Activated T-helper 17 cell treated with anti-CD3 and anti-CD28 coated beads, Interleukin-2, amount 50 U/mL, for 72 hours (primary cell): ENCODE measurements around the gene NUCB1. TPM values are rescaled to one million over a fixed set of nuclear protein-coding genes. Genes with fewer than 3 reads are reported as not detected.

ENCODE experiments used
- ATAC-seq: fragments of 150-1000 bp; cut with Tn5 transposase; replicated peaks from 2 replicates; pipeline ENCODE4 v1.10.0; 2021; ENCODE audit warnings: mild to moderate bottlenecking, moderate library complexity
- H3K27ac Mint-ChIP-seq: one replicate; pipeline ENCODE4 v1.8.0; 2022; ENCODE audit warnings: mixed read lengths
- H3K27me3 Mint-ChIP-seq: one replicate; pipeline ENCODE4 v1.8.0; 2022; ENCODE audit warnings: mixed read lengths
- H3K36me3 Mint-ChIP-seq: one replicate; pipeline ENCODE4 v1.8.0; 2022; ENCODE audit warnings: low read depth, mild to moderate bottlenecking, mixed read lengths
- H3K4me1 Mint-ChIP-seq: one replicate; pipeline ENCODE4 v1.8.0; 2022; ENCODE audit warnings: mixed read lengths
- H3K4me3 Mint-ChIP-seq: one replicate; pipeline ENCODE4 v1.8.0; 2022; ENCODE audit warnings: mild to moderate bottlenecking, mixed read lengths
- H3K9me3 Mint-ChIP-seq: one replicate; pipeline ENCODE4 v1.8.0; 2022; ENCODE audit warnings: mixed read lengths
- total RNA-seq, 2 donors: library from RNA; stranded (reverse); gene quantifications; one replicate each; pipeline ENCODE4 v1.2.3, GENCODE V29; 2022

Gene NUCB1
- total RNA-seq, 2 donors from 2014 or later = 158 to 184 TPM

- H3K27ac Mint-ChIP-seq = no peak overlapping the region
- H3K27me3 Mint-ChIP-seq = no peaks in the 10 kb centered on the region
These were observed 50.9 kb downstream of the NUCB1 start for GRCh38 chr19:48950830-48951519.

GRCh38 chr19:48953141-48953540 lies 53.0 kb downstream of the NUCB1 start:
- no peak for ATAC-seq
- no peaks in the 10 kb centered on the region for H3K27me3 Mint-ChIP-seq
- H3K27ac Mint-ChIP-seq = no peak overlapping the region
- no peaks in the 10 kb centered on the region for H3K9me3 Mint-ChIP-seq
- peaks cover 37% of the 10 kb centered on the region for H3K36me3 Mint-ChIP-seq
- H3K4me3 Mint-ChIP-seq = peak overlapping the region; percentile 89
- peaks cover 14% of the 10 kb centered on the region for H3K4me1 Mint-ChIP-seq

More at GRCh38 chr19:48950830-48951519, 50.9 kb downstream of the NUCB1 start:
- ATAC-seq = no peak
- Mint-ChIP-seq H3K9me3 (no peaks in the 10 kb centered on the region), H3K36me3 (peaks cover 15% of the 10 kb centered on the region), H3K4me1 (peaks cover 4% of the 10 kb centered on the region), H3K4me3 (no peak overlapping the region)

DNA sequence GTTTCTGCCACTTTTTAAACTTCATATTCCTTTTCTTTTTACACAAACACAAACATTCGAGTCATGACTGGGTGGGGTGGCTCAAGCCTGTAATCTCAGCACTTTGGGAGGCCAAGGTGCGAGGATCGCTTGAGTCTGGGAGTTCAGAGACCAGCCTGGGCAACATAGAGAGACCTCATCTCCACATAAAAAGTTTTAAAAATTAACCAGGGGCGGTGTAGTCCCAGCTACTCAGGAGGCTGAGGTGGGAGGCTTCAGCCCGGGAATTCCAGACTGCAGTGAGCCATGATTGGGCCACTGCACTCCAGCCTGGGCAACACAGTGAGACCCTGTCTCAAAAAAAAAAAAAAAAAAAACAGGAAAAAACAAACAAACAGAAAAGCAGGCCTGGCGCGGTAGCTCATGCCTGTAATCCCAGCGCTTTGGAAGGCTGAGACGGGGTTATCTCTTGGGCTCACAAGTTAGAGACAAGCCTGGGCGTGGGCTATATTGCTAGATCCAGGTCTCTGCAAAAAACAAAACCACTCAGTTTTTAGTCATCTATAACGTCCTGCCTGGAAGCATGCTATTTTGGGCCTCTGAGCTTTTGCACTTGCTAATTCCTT lies 54.0 kb downstream of the NUCB1 start:
- Mint-ChIP-seq H3K4me3 (peak overlapping the region; percentile 89), H3K4me1 (peaks cover 14% of the 10 kb centered on the region), H3K36me3 (peaks cover 47% of the 10 kb centered on the region), H3K27ac (peak overlapping the region; percentile 92), H3K27me3 (no peaks in the 10 kb centered on the region), H3K9me3 (no peaks in the 10 kb centered on the region)
- ATAC-seq = no peak

DNA sequence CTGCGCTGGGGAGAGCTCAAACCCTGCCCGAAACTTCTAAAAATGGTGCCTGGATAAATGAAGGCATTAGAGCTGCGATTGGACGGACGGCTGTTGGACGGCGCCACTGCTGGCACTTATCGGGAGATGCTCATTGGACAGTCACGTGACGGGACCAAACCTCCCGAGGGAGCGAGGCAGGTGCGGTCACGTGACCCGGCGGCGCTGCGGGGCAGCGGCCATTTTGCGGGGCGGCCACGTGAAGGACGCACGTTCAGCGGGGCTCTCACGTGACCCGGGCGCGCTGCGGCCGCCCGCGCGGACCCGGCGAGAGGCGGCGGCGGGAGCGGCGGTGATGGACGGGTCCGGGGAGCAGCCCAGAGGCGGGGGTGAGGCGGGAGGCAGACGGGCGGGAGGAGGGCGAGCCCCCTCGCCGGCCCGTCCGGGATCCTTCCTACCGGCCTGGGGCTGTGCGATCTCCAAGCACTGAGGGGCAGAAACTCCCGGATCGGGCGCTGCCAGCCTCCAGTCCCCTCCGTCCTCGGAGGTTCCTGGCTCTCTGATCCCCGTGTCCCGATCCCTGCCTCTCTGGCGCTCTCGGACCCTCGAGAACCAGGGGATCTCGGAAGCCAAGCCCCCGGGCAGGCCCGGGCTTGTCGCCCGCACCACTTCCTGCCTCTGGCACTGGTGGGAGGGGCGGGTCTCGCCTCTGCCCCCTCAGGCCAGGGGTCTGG lies 54.6 kb downstream of the NUCB1 start, which contains the start of gene BAX:
TSS of gene BAX (plus strand) at position 281 of the 713 bp plus-strand sequence. CDS start at position 335, 54 bp downstream.
- Mint-ChIP-seq H3K4me1 (peaks cover 14% of the 10 kb centered on the region), H3K36me3 (peaks cover 53% of the 10 kb centered on the region), H3K9me3 (no peaks in the 10 kb centered on the region), H3K4me3 (peak within 1 kb of the TSS; percentile 89), H3K27me3 (no peaks in the 10 kb centered on the region), H3K27ac (peak within 1 kb of the TSS; percentile 92)
- peak; percentile 92 for ATAC-seq

DNA sequence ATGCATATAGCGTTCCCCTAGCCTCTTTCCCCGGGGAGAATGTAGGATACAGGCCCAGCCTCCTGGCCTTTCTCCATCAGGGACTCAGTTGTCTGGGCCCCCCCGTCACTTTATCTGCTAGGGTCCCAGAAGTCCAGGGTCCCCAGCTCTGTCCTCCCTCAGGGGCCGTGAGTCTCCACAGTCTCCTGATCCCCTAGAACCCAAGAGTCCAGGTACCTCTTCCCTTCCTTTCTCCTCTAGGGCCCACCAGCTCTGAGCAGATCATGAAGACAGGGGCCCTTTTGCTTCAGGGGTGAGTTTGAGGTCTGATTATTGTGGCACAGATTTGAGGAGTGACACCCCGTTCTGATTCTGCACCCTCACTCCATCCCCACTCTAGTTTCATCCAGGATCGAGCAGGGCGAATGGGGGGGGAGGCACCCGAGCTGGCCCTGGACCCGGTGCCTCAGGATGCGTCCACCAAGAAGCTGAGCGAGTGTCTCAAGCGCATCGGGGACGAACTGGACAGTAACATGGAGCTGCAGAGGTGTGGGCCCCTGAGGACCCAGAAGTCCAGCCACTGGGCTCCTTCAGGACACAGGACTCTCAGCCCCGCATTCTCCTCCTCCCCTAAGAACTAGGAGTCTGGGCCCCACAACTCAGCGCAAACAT lies 55.3 kb downstream of the NUCB1 start:
- no peak for ATAC-seq
- peaks cover 54% of the 10 kb centered on the region for H3K36me3 Mint-ChIP-seq
- peaks cover 14% of the 10 kb centered on the region for H3K4me1 Mint-ChIP-seq
- H3K9me3 Mint-ChIP-seq = no peaks in the 10 kb centered on the region
- H3K27ac Mint-ChIP-seq = peak overlapping the region; percentile 92
- H3K4me3 Mint-ChIP-seq = peak overlapping the region; percentile 89
- H3K27me3 Mint-ChIP-seq = no peaks in the 10 kb centered on the region

DNA sequence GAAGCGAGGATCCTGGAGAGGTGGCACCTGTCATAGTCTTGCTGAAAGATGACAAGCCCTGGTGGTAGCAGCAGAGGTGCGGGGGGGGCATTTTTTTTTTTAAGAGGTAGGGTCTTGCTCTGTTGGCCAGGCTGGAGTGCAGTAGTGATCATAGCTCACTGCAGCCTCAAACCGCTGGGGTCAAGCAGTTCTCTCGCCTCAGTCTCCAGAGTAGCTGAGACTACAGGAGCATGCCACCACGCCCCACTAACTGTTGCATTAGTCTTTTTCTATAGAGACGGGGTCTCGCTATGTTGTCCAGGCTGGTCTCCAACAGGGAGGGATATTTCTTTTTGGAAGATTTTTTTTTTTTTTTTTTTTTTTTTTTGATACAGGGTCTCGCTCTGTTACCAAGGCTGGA lies 57.9 kb downstream of the NUCB1 start:
- H3K4me3 Mint-ChIP-seq = no peak overlapping the region
- no peaks in the 10 kb centered on the region for H3K27me3 Mint-ChIP-seq
- H3K9me3 Mint-ChIP-seq = no peaks in the 10 kb centered on the region
- no peak for ATAC-seq
- no peak overlapping the region for H3K27ac Mint-ChIP-seq
- H3K4me1 Mint-ChIP-seq = peaks cover 20% of the 10 kb centered on the region
- H3K36me3 Mint-ChIP-seq = peaks cover 73% of the 10 kb centered on the region

GRCh38 chr19:48959341-48960239 lies 59.5 kb downstream of the NUCB1 start:
- no peak for ATAC-seq
- no peak overlapping the region for H3K27ac Mint-ChIP-seq
- no peaks in the 10 kb centered on the region for H3K9me3 Mint-ChIP-seq
- H3K4me3 Mint-ChIP-seq = no peak overlapping the region
- H3K36me3 Mint-ChIP-seq = peaks cover 80% of the 10 kb centered on the region
- H3K27me3 Mint-ChIP-seq = no peaks in the 10 kb centered on the region
- peaks cover 34% of the 10 kb centered on the region for H3K4me1 Mint-ChIP-seq

DNA sequence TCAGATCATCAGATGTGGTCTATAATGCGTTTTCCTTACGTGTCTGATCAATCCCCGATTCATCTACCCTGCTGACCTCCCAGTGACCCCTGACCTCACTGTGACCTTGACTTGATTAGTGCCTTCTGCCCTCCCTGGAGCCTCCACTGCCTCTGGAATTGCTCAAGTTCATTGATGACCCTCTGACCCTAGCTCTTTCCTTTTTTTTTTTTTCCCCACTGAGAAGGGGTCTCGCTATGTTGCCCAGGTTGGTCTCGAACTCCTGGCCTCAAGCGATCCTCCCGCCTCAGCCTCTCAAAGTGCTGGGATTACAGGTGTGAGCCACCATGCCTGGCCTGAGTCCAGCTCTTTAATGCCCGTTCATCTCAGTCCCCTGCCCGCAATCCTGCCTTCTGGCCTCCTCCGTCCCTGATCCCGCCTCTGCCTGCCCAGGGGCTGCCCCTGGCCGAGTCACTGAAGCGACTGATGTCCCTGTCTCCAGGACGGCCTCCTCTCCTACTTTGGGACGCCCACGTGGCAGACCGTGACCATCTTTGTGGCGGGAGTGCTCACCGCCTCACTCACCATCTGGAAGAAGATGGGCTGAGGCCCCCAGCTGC lies 61.0 kb downstream of the NUCB1 start:
- H3K36me3 Mint-ChIP-seq = peaks cover 80% of the 10 kb centered on the region
- H3K9me3 Mint-ChIP-seq = no peaks in the 10 kb centered on the region
- peak overlapping the region; percentile 100 for H3K27ac Mint-ChIP-seq
- peak overlapping the region; percentile 100 for H3K4me3 Mint-ChIP-seq
- ATAC-seq = no peak
- H3K27me3 Mint-ChIP-seq = no peaks in the 10 kb centered on the region
- peaks cover 30% of the 10 kb centered on the region for H3K4me1 Mint-ChIP-seq

- H3K27me3 Mint-ChIP-seq = no peaks in the 10 kb centered on the region
- no peaks in the 10 kb centered on the region for H3K9me3 Mint-ChIP-seq
- peak overlapping the region; percentile 100 for H3K27ac Mint-ChIP-seq
- ATAC-seq = no peak
- peaks cover 31% of the 10 kb centered on the region for H3K4me1 Mint-ChIP-seq
- H3K36me3 Mint-ChIP-seq = peaks cover 80% of the 10 kb centered on the region
- peak overlapping the region; percentile 100 for H3K4me3 Mint-ChIP-seq
These were observed 61.5 kb downstream of the NUCB1 start for GRCh38 chr19:48961673-48962028.

GRCh38 chr19:48962029-48962848 lies 62.1 kb downstream of the NUCB1 start:
- H3K9me3 Mint-ChIP-seq = no peaks in the 10 kb centered on the region
- no peaks in the 10 kb centered on the region for H3K27me3 Mint-ChIP-seq
- H3K36me3 Mint-ChIP-seq = peaks cover 80% of the 10 kb centered on the region
- H3K4me1 Mint-ChIP-seq = peaks cover 26% of the 10 kb centered on the region
- peak overlapping the region; percentile 100 for H3K4me3 Mint-ChIP-seq
- H3K27ac Mint-ChIP-seq = peak overlapping the region; percentile 100
- peak; percentile 12 for ATAC-seq

GRCh38 chr19:48962849-48963165 lies 62.7 kb downstream of the NUCB1 start:
- Mint-ChIP-seq H3K27me3 (no peaks in the 10 kb centered on the region), H3K4me1 (peaks cover 26% of the 10 kb centered on the region), H3K36me3 (peaks cover 80% of the 10 kb centered on the region), H3K4me3 (peak overlapping the region; percentile 100), H3K9me3 (no peaks in the 10 kb centered on the region), H3K27ac (peak overlapping the region; percentile 100)
- ATAC-seq = no peak

GRCh38 chr19:48963371-48964204 lies 63.5 kb downstream of the NUCB1 start:
- Mint-ChIP-seq H3K27ac (peak overlapping the region; percentile 100), H3K9me3 (no peaks in the 10 kb centered on the region), H3K4me3 (peak overlapping the region; percentile 100), H3K36me3 (peaks cover 80% of the 10 kb centered on the region), H3K27me3 (no peaks in the 10 kb centered on the region), H3K4me1 (peaks cover 31% of the 10 kb centered on the region)
- ATAC-seq = peak; percentile 25
